SK-N-SH treated with all-trans-retinoic acid at 6 μM for 48 hours (cell line): ENCODE results near the gene KMT2B.

Experiments used
- ATAC-seq: fragments of 200-7000 bp; cut with Tn5 transposase; 3 replicates; pipeline ENCODE4 v1.9.1; 2020; ENCODE audit warnings: mild to moderate bottlenecking, moderate library complexity
- BACH2 ChIP-seq: fragments of 250-450 bp; sonication (Bioruptor Pico); IDR thresholded peaks from 2 replicates; pipeline ENCODE4 v1.9.0; 2021; ENCODE audit warnings: mild to moderate bottlenecking, borderline replicate concordance
- CREB5 ChIP-seq: fragments of 250-450 bp; sonication (Bioruptor Pico); IDR thresholded peaks from 2 replicates; pipeline ENCODE4 v1.5.1; 2020; ENCODE audit warnings: low read depth, mild to moderate bottlenecking, moderate library complexity
- CSDC2 ChIP-seq: fragments of 250-450 bp; sonication (Bioruptor Pico); IDR thresholded peaks from 2 replicates; pipeline ENCODE4 v1.5.0; 2020; ENCODE audit warnings: mild to moderate bottlenecking, moderate library complexity
- GLIS3 ChIP-seq: fragments of 250-450 bp; sonication (Bioruptor Pico); IDR thresholded peaks from 2 replicates; pipeline ENCODE4 v1.5.0; 2020; ENCODE audit warnings: mild to moderate bottlenecking, moderate library complexity
- ISL1 ChIP-seq: fragments of 250-450 bp; sonication (Bioruptor Pico); IDR thresholded peaks from 2 replicates; pipeline ENCODE4 v2.1.2; 2022; ENCODE audit warnings: mild to moderate bottlenecking, moderate library complexity
- OSR1 ChIP-seq: fragments of 250-450 bp; sonication (Bioruptor Pico); IDR thresholded peaks from 2 replicates; pipeline ENCODE4 v1.8.0; 2022; ENCODE audit warnings: moderate library complexity, mild to moderate bottlenecking, inconsistent platforms
- PPARA ChIP-seq: fragments of 250-450 bp; sonication (Bioruptor Pico); IDR thresholded peaks from 2 replicates; pipeline ENCODE4 v1.5.0; 2020; ENCODE audit warnings: mild to moderate bottlenecking, borderline replicate concordance
- RARB ChIP-seq: fragments of 250-450 bp; sonication (Bioruptor Pico); IDR thresholded peaks from 2 replicates; pipeline ENCODE4 v1.8.0; 2021; ENCODE audit warnings: mild to moderate bottlenecking, moderate library complexity
- SNAI2 ChIP-seq: fragments of 250-450 bp; sonication (Bioruptor Pico); IDR thresholded peaks from 2 replicates; pipeline ENCODE4 v1.5.0; 2020; ENCODE audit warnings: mild to moderate bottlenecking, moderate library complexity
- TCF4 ChIP-seq: fragments of 250-450 bp; sonication (Bioruptor Pico); IDR thresholded peaks from 2 replicates; pipeline ENCODE4 v1.8.0; 2021; ENCODE audit warnings: mild to moderate bottlenecking, moderate library complexity, borderline replicate concordance
- TOX ChIP-seq: fragments of 250-450 bp; sonication (Bioruptor Pico); IDR thresholded peaks from 2 replicates; pipeline ENCODE4 v1.8.0; 2021; ENCODE audit warnings: mild to moderate bottlenecking, moderate library complexity, borderline replicate concordance
- TSHZ2 ChIP-seq: fragments of 250-450 bp; sonication (Bioruptor Pico); IDR thresholded peaks from 2 replicates; pipeline ENCODE4 v1.5.0; 2020; ENCODE audit warnings: mild to moderate bottlenecking, moderate library complexity
- ZC3H10 ChIP-seq: fragments of 250-450 bp; sonication (Bioruptor Pico); IDR thresholded peaks from 2 replicates; pipeline ENCODE4 v1.5.1; 2021; ENCODE audit warnings: mild to moderate bottlenecking, moderate library complexity
- ZFP3 ChIP-seq: fragments of 250-450 bp; sonication (Bioruptor Pico); IDR thresholded peaks from 2 replicates; pipeline ENCODE4 v1.5.0; 2020; ENCODE audit warnings: mild to moderate bottlenecking, moderate library complexity
- ZNF565 ChIP-seq: fragments of 450-650 bp; formaldehyde crosslinking; conservative IDR thresholded peaks from 2 replicates; pipeline ENCODE4 v1.5.0; 2020; ENCODE audit warnings: low read depth, mild to moderate bottlenecking, moderate library complexity
- ZNF70 ChIP-seq: fragments of 450-650 bp; formaldehyde crosslinking; IDR thresholded peaks from 2 replicates; pipeline ENCODE4 v1.5.0; 2020; ENCODE audit warnings: mild to moderate bottlenecking, moderate library complexity
- ZNF8 ChIP-seq: fragments of 450-650 bp; formaldehyde crosslinking; IDR thresholded peaks from 2 replicates; pipeline ENCODE4 v1.5.0; 2020; ENCODE audit warnings: mild to moderate bottlenecking, moderate library complexity
- TF ChIP-seq, protein P1 (sequence below): fragments of 250-450 bp; sonication (Bioruptor Pico); IDR thresholded peaks from 2 replicates; pipeline ENCODE4 v1.8.0; 2020; ENCODE audit warnings: mild to moderate bottlenecking, moderate library complexity, borderline replicate concordance
- TF ChIP-seq, protein P2 (sequence below): fragments of 250-450 bp; sonication (Bioruptor Pico); IDR thresholded peaks from 2 replicates; pipeline ENCODE4 v1.8.0; 2021; ENCODE audit warnings: low read depth, mild to moderate bottlenecking, moderate library complexity, borderline replicate concordance

KMT2B gene

DNA sequence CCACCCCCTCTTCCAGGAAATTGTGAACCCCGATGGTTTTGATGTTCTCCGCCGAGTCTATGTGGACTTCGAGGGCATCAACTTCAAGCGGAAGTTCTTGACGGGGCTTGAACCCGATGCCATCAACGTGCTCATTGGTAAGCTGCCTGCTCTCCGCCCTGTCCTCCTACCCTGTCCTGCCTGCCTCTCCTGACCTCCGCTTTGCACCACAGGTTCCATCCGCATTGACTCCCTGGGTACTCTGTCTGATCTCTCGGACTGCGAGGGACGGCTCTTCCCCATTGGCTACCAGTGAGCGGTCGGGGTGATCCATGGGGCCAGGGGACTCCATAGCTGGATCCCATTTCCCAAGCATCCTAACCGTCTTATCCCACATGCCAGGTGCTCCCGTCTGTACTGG lies 12.5 kb downstream of the KMT2B start:
- no peak for ATAC-seq
- TF ChIP-seq RARB (CRISPR knock-in tag), result no peak
- no peak for TF ChIP-seq SNAI2 (CRISPR knock-in tag)
- no peak for TF ChIP-seq ISL1 (CRISPR knock-in tag)
- no peak for TF ChIP-seq ZC3H10 (CRISPR knock-in tag)
- TF ChIP-seq GLIS3, result no peak
- TF ChIP-seq ZNF8, result no peak
- TF ChIP-seq CSDC2 (CRISPR knock-in tag), result no peak
- TF ChIP-seq OSR1 (CRISPR knock-in tag), result no peak
- TF ChIP-seq ZNF70, result no peak
- TF ChIP-seq CREB5, result no peak
- no peak for TF ChIP-seq ZNF565
- no peak for TF ChIP-seq PPARA
- no peak for TF ChIP-seq TCF4
- TF ChIP-seq BACH2 (CRISPR knock-in tag), result no peak
- TF ChIP-seq, protein P1, sequence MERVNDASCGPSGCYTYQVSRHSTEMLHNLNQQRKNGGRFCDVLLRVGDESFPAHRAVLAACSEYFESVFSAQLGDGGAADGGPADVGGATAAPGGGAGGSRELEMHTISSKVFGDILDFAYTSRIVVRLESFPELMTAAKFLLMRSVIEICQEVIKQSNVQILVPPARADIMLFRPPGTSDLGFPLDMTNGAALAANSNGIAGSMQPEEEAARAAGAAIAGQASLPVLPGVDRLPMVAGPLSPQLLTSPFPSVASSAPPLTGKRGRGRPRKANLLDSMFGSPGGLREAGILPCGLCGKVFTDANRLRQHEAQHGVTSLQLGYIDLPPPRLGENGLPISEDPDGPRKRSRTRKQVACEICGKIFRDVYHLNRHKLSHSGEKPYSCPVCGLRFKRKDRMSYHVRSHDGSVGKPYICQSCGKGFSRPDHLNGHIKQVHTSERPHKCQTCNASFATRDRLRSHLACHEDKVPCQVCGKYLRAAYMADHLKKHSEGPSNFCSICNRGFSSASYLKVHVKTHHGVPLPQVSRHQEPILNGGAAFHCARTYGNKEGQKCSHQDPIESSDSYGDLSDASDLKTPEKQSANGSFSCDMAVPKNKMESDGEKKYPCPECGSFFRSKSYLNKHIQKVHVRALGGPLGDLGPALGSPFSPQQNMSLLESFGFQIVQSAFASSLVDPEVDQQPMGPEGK (CRISPR knock-in tag), result no peak

GRCh38 chr19:35731353-35731752 lies 13.6 kb downstream of the KMT2B start:
- ATAC-seq, result no peak
- no peak for TF ChIP-seq TCF4
- TF ChIP-seq RARB (CRISPR knock-in tag), result no peak
- TF ChIP-seq, protein P1 (CRISPR knock-in tag), result no peak
- no peak for TF ChIP-seq PPARA

DNA sequence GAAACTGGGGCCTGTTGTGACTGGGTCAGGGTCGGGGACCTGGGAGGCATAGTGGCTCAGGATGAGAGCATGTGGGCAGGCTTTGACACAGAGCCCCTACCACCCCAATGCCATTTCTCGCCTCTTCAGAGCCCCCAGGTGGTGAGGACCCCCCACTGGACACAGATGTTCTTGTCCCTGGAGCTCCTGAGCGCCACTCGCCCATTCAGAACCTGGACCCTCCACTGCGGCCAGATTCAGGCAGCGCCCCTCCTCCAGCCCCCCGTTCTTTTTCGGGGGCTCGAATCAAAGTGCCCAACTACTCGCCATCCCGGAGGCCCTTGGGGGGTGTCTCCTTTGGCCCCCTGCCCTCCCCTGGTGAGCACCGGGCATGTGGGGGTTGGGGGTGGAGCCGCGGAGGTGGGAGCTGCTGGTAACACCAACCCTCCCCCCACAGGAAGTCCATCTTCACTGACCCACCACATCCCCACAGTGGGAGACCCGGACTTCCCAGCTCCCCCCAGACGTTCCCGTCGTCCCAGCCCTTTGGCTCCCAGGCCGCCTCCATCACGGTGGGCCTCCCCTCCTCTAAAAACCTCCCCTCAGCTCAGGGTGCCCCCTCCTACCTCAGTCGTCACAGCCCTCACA lies 14.1 kb downstream of the KMT2B start:
- ATAC-seq, result no peak
- TF ChIP-seq ZNF8, result no peak
- TF ChIP-seq SNAI2 (CRISPR knock-in tag), result no peak
- no peak for TF ChIP-seq CREB5

- TF ChIP-seq CREB5 (no peak), ZFP3 (no peak), TSHZ2 (CRISPR knock-in tag) (no peak), ISL1 (CRISPR knock-in tag) (no peak), TOX (CRISPR knock-in tag) (no peak)
- TF ChIP-seq, protein P2, sequence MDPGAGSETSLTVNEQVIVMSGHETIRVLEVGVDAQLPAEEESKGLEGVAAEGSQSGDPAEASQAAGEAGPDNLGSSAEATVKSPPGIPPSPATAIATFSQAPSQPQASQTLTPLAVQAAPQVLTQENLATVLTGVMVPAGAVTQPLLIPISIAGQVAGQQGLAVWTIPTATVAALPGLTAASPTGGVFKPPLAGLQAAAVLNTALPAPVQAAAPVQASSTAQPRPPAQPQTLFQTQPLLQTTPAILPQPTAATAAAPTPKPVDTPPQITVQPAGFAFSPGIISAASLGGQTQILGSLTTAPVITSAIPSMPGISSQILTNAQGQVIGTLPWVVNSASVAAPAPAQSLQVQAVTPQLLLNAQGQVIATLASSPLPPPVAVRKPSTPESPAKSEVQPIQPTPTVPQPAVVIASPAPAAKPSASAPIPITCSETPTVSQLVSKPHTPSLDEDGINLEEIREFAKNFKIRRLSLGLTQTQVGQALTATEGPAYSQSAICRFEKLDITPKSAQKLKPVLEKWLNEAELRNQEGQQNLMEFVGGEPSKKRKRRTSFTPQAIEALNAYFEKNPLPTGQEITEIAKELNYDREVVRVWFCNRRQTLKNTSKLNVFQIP (CRISPR knock-in tag), result no peak
- ATAC-seq, result no peak
These were observed 14.9 kb downstream of the KMT2B start for GRCh38 chr19:35732540-35733179.
